Stomach (tissue), 4 donors: ENCODE measurements around the gene PDPK1.
"Not testable (repeated sequence)": the region's sequence is repeated elsewhere in the genome, so short reads cannot be mapped to it uniquely, and the experiment has no call there.

ENCODE experiments used
- POLR2A ChIP-seq, 4 donors: fragments of 450-650 bp; IDR thresholded peaks; one replicate each; pipeline ENCODE4 v1.6.1; 2016; ENCODE audit warnings: antibody characterized with exemption in 4 of 4, control low read depth in 2 of 4, mild to moderate bottlenecking in 1 of 4, moderate library complexity in 1 of 4
- POLR2AphosphoS5 ChIP-seq, 3 donors: sonication (generic); formaldehyde crosslinking; IDR thresholded peaks; one replicate each; pipeline ENCODE4 v1.6.1; 2016; ENCODE audit warnings: antibody characterized with exemption in 3 of 3

DNA sequence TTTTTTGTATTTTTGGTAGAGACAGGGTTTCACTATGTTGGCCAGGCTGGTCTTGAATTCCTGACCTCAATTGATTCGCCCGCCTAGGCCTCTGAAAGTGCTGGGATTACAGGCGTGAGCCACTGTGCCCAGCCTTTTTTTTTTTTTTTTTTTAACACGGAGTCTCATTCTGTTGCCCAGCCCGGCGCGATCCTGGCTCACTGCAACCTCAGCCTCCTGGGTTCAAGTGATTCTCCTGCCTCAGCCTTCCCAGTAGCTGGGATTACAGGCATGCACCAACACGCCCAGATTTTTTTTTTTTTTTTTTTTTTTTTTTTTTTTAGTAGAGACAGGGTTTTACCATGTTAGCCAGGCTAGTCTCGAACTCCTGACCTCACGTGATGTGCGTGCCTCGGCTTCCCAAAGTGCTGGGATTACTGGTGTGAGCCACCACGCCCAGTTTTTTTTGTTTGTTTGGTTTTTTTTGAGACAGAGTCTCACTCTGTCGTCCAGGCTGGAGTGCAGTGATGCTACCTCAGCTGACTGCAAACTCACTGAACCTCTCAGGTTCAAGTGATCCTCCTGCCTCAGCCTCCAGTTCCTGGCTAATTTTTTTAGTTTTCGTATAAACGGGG, 4.6 kb upstream of the PDPK1 start:
- TF ChIP-seq POLR2AphosphoS5, POLR2A (IDR thresholded peaks at IDR 0.05): not testable (repeated sequence)
